Hypothalamus (tissue), 51 donors: ENCODE results near the gene ASXL3.

Experiments used
- DNase-seq, 51 donors: peaks; one replicate each; lab custom pipeline; 2025; lab: John Stamatoyannopoulos, UW

ASXL3 gene

DNA sequence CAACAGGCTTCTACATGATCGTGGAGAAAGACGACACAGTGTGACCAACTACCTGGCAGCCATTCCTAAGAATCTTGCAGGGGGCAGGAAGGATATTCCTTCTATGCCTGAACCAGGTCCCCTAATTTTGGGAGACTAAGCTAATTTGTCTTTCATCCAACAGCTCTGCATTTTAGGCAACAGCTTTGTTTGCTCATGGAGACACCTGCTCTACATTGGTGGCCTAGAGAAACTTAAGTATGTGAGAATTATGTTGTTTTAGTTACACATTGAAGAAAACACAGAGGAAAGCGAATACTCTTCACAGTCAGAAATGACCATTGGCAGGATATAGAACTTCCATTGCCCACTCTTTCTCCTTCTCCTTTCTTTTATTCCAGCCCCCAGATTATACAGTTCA is 75.2 kb downstream of the ASXL3 start:
- DNase-seq, result no peak

DNA sequence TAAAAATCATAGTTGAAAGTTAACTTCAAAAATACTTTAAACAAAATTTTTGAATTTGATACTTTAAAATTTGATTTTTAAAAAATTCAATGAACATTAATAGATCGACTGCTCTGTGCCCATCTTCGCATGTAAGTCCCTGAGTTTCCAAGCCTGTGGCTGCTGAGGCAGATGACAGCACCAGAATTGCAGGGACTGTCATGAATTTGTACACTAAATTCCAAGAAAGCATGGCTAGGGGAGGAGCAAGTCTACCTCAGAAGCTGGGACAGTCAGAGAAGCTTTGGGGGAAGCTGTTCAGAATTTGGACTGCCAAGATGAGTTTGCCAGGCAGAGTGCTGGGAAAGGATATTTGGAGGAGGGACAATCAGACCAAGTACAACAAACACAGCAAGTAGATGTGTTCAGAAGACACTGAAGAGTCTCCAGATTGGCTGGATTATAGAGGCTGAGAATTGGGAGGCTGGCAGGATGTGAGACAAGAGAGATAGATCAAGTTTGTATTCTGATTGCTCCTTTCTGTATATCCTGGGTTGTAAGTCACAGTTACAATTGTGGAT is 79.0 kb downstream of the ASXL3 start:
- no peak for DNase-seq

DNA sequence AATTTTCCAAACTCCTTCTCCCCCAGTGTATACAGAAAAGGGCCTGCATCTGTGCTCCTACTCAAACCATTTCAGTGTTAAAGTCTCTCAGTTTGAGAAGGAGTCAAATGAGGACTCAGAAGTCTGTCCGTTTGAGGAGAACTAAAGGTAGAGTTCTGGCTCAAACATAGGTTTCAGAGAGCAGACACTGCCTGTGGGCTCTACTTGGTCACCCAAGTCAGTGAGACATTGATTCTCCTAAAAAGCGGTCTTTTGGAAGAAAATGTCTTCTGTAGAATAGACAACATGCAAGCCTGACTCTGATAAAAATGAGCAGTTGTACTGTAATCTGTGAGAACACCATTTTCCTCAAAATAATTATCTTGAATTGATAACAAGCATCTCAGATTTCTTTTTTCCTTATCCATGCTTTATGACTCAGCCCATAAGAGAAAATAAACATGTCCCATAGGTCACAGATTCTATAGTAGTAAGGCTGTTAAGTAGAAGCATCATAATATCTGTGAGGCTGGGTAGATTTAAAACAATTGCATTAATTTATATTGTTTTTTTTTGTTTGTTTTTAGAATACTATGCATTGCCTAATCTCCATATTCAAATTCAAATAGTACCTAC is 82.8 kb downstream of the ASXL3 start:
- no peak for DNase-seq

DNA sequence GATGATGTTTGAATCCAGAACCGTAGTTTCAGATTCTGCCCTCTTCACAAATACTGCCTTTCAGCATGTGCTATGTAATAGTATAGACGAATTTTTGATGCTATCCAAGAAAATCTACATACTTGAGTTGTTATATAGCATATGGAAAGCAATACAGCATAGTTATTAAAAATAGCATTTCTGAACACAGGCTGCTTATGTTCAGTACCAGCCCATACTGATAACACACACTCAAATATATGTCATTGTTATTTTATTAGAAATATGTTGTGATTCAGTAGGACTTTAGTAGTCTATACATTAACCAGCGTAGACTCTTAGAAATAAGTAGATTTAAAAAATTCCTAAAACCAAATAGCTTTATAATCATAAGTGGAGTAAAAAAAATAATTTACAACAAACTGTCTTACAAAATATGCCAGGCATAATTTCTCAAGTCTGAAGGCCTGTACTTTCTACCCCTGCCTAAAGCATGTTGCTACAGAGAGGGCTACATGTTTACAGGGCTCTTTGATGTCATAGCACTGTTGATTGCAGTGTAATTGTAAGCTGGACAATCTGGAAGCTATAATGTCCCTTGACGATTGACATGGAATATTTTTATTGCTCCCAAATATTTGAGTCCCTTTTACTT is 86.3 kb downstream of the ASXL3 start:
- DNase-seq, result no peak

DNA sequence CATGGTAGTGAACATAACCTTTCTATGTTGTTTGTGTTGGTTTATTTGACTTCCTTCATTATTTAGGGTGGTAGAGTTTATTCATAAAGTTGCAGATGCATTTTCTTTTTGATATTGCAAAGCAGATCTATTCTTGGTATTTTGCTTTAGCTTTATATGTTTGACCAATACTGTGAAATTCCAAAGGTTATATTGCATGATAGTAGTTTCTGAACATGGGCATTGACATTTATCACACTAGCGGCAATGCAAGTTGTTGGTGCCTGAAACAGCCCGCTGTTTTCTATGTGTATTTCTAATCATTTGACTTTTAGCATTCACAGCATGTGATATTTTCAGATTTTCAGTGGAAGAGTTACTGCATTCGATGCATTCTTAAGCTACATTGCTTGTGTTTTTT is 87.2 kb downstream of the ASXL3 start:
- no peak for DNase-seq

DNA sequence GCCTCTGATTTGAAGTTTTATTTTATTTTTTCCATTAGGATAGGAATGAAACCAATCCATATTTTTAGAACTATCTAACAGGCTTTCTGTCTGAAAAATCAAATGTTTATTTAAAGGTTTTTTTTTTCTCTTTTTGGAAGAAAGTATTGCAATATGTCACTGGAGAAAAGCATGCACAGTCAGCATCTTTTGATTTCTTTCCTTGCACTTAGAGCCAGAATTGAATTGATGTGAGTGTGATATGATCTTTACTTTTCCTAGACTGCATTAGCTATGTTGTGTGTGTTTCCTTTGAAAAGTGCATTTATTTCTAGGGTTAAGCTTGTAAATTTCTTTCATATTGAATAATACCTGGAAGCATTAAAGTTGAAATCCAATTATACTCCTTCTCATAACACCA is 87.6 kb downstream of the ASXL3 start:
- no peak for DNase-seq

DNA sequence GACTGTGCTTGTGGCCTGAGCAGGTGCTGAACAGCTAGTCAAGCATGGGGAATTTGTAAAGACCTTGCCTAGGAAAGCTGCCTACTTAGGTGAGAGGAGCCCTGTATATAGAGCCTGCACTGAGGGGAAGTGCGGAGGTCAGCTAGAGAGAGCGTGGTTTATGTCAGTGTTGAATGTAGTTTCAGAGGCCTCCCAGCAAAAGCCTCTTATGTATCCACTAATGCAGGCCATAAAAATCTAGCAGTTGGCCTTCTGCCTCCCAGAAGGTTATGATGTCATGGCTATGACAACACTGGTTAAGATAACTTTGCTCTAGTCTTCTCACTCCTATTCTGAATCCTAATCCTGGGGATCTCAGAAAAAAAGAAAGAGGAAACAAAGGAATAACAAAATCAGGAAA is 88.9 kb downstream of the ASXL3 start:
- no peak for DNase-seq

DNA sequence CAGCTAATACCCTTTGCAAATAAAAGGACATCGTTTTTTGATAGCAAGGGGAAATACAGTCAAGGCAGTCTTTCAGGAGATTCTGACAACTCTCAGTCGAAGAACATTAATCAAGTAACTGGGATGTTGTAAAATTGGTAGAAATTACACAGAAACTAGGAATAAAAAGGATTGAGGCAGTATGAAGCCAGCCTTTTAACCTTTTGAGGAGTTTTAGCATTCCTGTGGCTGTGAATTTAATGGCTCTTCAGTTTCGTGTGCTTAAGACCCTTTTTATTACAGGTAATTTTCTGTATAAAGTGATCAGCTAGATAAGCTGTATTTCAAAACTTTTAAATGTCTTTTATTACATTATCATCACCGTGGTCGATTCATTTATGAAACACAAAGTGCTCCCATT is 91.6 kb downstream of the ASXL3 start:
- DNase-seq, result no peak

DNA sequence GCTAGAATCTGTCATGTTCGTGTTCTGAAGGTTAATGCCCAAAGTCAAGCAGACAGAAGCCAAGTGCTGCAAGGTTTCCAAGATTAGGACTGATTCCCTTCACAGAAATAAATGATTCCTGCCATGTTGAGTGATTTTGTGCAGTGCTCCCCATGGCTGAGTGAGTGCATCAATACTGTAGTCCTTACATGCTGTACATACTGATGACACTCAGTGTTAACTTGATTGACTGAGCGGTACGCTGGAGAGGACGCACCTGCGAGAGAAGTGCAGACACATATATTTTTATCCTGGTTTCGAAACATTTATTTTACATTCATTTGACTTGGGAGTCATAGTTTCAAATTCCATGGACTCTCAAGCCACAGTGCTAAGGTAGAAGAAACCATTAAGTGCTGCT is 92.0 kb downstream of the ASXL3 start:
- DNase-seq, result no peak

DNA sequence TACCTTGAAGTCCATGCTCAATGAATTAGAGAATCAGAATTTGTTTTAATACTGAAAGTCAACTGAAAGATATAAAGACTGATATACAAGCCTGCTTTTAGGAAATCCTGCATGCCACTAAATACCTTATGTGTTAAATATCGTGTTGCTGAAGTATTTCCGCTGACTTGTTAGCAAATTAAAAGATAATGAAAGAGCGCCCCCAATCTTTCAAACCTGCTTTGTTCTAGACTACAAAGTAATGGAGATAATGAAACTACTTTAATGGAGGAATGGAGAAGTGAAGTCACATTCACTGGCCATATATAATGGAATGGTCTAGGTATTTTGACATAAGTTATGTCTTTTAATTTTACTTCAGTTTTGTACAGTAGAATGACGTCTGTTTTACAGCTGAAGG is 95.7 kb downstream of the ASXL3 start:
- no peak for DNase-seq

DNA sequence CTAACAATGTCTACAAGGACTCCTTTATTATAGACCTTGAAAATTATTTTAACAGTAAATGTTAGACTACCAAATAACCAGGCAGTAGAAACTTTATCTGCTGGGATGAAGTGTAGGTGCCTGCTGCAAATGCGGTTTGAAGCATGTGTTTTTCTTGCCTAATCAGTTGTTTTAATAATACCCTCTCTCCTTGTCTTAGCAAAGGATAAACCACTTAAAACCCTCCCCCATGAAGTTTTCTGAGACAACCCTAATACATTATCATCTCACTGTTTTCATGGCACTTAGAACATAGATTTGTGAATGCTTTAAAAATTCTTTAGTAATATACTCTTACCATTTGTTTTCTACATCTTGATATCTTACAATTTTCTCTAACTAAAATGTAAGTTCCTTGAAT is 98.6 kb downstream of the ASXL3 start:
- DNase-seq, result no peak

DNA sequence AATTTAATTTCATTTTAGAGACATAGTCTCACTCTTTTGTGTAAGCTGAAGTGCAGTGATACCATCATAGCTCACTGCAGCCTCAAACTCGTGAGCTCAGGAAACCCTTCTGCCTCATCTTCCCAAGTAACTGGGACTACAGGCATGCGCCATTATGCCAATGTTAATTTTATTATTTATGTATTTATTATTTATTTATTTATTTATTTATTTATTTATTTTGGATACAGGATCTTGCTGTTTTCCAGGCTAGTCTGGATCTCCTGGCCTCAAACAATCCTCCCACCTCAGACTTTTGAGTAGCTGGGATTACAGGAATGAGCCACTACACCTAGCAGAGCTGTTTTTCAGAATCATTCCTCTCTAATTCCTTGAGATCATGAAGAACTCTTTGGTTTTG is 99.9 kb downstream of the ASXL3 start:
- no peak for DNase-seq

DNA sequence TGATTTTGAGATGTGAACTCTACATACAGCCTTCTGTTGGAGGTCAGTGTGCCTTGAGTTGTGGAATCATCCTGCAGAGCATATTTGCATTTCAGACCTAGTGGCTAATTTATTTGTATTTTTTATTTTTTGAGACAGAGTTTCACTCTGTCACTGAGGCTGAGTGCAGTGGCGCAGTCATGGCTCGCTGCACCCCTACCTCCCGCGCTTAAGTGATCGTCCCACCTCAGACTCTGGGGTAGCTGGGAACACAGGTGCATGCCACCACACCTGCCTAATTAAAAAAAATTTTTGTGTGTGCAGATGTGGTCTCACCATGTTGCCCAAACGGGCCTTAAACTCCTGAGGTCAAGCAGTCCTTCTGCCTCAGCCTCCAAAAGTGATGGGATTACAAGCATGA is 104.4 kb downstream of the ASXL3 start:
- no peak for DNase-seq

DNA sequence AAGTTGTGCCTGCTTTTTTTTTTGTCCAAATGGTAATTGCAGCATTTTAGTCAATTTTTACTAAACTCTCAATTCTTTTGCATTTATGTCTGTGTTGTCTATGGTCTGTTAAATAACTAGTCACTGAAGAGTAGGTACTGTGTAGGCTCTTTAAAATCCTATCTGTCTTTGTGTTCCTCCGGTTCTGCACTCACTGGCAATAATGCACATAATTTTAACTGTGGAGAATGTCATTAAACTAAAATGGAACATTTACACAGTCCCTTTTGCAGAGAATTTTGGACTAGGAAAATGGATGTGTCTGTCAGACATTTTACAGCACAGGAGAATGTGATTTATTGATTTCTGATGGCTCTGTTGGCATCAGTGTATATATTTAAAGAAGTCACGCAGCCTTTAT is 116.6 kb downstream of the ASXL3 start:
- DNase-seq, result no peak

DNA sequence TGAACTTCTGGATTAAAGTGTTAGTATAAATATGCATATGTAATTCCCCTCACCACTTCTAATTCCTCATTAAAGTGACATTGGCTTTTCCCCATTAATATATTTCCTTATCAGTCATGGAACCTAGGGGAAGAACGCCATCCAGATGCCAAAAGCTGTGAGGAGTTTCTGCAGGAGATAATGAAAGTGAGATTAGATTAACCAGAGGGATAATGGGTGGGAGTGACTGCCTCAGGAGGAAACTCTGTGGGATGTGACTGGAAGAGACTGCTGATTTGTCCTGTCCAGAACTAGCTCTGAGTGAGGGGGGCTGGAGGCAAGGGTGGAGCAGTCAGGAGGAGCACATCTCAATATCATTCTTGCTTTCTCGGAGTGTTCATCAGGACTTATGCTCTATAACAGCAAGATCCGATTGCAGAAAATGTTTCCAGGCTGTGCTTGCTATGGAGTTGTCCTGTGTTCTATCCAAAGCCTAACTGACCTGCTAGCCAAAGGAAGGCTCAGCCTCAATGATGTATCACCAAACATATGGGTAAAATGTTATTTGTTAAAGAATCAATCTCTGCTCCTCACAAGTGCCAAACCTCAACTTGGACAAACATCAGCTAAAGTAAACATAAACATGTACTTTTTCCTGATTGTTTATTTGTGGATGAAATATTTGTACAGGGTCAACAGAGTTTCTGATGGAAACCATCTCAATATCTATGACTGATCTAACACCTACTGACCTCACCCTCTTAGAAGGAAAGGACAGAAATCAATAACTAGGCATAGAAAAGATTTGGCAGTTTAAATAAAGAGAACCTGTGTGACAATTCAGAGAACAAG is 118.5 kb downstream of the ASXL3 start:
- no peak for DNase-seq

DNA sequence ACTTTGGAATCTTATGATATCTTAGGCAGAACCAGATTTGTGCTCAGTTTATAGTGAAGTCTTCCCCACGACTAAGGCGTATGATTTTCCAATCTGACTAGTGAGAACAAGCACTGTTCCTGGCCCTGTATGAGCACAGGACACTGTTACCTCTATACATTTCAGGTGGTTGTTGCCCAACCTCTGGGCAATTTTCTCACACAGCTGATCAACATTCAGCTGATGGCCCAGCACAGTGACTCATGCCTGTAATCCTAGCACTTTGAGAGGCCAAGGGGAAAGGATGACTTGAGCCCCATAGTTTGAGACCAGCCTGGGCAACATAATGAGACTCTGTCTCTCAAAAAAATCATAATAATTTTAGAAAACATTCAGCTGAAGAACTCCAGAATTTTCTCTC is 119.5 kb downstream of the ASXL3 start:
- no peak for DNase-seq

DNA sequence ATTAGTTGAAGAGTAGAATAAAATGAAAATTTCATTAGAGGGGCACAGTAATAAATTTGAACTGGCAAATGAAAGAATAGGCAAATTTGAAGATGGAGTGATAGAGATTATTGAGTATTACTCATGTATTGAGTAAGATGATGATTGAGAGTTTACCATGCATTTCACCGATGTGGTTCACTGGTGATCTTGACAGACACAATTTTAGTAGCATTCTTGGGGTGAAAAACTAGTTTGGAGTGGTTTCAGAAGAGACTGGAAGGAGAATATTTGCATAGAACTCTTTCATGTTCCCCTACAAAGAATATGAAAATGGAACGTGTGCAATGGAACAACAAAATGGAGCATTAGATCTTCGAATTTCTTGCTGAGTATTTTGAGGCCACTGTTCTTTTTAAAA is 121.4 kb downstream of the ASXL3 start:
- DNase-seq, result no peak

DNA sequence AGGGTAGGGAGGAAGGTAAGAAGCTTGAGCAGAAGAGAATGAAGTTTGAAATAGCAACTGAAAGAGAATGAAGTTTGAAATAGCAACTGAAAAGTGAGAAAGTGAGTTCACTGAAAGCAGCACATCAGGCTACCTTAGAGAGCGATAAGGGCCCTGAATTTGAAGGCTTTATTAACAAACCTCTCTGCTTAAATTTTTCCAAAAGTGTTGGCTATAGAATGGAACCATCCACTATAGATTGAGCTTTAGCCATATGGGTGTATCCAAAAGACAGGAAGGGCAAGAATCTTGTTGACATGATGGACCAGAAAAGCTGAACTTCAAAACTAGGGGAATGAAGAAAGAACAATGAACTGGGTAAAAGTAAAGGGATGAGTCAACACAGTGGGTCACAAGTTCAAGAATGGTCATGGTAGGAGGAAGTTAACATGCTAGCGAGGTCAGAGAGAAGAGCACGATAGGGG is 122.5 kb downstream of the ASXL3 start:
- DNase-seq, result no peak

DNA sequence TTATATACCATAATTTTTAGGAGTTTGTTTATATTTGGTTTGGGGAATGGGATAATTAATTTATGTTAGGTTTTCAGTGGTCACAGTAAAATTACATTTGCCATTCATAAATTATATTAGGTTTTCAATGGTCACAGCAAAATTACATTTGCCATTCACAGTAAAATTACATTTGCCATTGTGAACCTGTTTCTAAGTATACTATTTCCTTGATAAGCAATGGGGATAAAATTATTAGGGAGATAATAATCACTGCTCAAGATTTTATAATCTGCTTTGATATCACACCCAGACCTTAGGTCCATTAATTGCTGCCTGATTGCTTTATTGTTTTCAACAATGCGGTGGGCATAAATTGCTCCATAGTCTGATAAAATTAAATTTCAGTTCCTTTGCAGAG is 124.6 kb downstream of the ASXL3 start:
- DNase-seq, result no peak

DNA sequence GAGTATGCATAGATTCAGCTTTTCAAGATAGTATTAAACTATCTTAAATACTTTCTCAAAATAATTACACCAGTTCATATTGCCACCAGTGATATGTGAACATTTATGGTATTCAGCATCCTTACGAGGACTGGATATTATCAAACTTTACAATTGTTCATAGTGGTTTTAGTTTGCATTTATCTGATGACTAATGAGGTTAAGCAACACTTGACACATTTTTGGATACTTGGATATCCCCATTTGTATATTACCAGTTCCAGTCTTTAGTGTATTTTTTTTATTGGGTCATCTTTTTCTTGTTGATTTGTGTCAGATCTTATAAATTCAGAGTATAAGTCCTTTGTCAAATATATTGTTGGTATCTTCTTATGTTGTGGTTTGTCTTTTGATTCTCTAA is 128.4 kb downstream of the ASXL3 start:
- DNase-seq, result no peak

DNA sequence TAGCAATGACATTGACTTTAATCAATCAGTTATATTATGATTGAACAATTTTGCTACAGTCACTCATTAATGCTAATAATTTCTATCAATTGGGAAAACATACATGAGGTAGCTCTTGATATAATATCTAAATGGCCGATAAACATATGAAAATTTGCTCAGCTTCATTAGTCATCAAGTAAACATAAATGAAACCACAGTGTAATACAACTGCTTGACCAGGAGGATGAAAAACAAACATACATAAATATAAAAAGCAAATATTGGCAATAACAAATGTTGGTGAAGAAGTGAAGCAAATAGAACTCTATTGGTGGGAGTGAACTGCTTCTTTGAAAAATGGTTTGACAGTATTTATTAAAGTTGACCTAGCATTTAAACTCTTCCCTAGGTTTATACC is 130.9 kb downstream of the ASXL3 start:
- no peak for DNase-seq

DNA sequence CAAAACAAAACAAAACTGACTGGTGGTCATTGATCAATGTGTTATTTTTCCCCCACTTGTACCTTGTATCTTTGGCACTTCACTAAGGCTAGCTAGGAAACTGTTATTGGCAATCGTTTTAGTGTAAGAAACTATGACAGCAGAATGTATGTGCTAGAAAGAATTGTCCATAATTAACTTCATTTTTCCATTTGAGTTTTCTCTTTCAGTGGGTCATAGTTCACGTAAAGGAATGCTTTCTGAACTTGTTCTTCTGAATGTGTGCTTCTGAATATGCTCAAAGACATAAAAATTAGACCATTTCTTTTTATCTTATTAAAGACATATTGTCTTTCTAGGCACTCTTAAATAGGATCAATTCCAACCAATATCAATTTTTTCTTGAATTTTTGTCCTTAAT is 132.2 kb downstream of the ASXL3 start:
- DNase-seq, result no peak
